GM20431 (cell line): ENCODE results near the gene CLN5.
"Not testable (repeated sequence)": the region's sequence is repeated elsewhere in the genome, so short reads cannot be mapped to it uniquely, and the experiment has no call there.

Experiments used
- in situ Hi-C: fragments of 300-500 bp; cut with MseI, MboI; formaldehyde crosslinking; loops from one replicate; pipeline ENCODE4 v1.15.0; 2020; ENCODE audit warnings: low sequenced_read_pairs; ENCODE audit not compliant: unreplicated experiment

Gene CLN5

GRCh38 chr13:76991796-76992547 lies at the start of gene CLN5:
Gene CLN5 (plus strand): TSS chr13:76992081. CDS start chr13:76992099, 18 bp downstream.
- in situ Hi-C loops: no loop called here

DNA sequence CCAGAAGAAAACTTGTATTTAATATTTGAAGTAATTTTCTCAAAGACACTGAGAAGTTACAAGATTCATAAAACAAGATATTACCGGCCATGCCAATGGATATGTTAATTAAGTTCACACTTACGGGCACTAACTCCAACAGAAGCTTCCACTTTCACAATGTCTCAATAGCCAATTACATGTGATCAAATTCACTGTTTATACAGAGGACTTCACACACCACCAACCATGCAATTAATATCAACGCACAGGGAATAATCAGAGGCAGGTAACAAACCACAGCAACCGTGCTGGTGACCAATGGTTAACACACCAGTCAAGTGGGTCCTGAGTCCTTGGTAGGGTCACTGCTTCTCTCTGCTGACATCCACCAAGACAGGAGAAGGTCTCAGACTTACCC lies 49.5 kb upstream of the CLN5 start:
- in situ Hi-C loops: no loop called here

GRCh38 chr13:76943646-76944045 lies 48.2 kb upstream of the CLN5 start:
- in situ Hi-C loops: no loop called here

DNA sequence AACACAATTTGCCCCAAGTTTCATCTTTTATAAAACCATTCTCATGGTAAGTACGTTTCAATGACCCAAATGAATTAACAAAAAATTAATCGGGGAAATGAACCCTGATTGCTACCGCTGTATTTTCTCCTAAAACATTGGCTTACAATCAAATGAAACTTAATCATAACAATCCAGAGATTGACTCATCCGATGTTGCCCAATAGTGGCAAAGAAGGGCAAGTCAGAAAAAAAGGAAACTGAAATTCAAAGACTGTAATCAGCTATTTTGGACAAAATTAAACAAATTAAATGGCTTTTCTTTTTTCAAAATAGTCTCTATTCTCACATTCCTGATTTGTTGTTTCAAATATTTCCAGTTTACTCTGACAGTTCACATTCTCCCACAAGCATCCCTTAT lies 47.4 kb upstream of the CLN5 start:
- in situ Hi-C loops: no loop called here

DNA sequence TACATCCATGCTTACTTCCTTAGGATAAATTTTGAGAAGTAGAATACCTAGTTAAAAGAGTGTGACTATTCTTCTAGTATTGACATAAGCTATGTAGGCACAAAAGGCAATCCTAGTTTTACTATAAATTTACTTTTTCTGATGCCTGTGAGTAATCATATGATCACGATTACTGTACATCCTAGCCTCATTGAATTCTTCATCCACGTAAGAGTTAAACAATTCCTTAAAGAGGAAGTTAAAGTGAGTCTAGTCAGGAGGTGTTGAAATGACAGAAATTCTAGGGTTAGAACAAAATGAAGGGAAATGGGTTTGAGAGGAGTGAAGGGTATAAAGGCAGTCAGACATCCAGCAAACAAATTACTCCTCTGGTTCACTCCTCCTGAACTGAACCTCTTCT lies 43.7 kb upstream of the CLN5 start, which contains the start of gene ACOD1:
Gene ACOD1 (plus strand): TSS at position 363 of the 400 bp plus-strand sequence. CDS start 48 bp downstream, outside the sequence.
- in situ Hi-C loops: no loop called here

GRCh38 chr13:76950101-76950500 lies 41.8 kb upstream of the CLN5 start:
- in situ Hi-C loops: no loop called here

GRCh38 chr13:76953968-76954367 lies 37.9 kb upstream of the CLN5 start:
- in situ Hi-C loops: no loop called here

- in situ Hi-C loops: no loop called here
Measured at GRCh38 chr13:76954538-76954937, 37.3 kb upstream of the CLN5 start.

DNA sequence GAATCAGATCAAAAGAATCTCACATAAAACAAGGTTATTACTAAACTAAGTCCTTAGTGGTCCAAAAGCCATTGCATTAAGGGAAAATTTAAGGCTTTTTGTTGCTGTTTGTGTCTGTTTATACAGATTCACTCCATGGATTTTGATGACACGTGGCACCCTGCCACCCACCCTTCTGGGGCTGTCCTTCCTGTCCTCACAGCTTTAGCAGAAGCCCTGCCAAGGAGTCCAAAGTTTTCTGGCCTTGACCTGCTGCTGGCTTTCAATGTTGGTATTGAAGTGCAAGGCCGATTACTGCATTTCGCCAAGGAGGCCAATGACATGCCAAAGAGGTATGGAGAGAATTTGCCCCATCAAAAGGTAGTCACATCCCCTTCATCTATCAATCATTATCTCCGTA lies 36.7 kb upstream of the CLN5 start:
- in situ Hi-C loops: no loop called here

- in situ Hi-C loops: no loop called here
Measured at GRCh38 chr13:76955661-76956060, 36.2 kb upstream of the CLN5 start.

DNA sequence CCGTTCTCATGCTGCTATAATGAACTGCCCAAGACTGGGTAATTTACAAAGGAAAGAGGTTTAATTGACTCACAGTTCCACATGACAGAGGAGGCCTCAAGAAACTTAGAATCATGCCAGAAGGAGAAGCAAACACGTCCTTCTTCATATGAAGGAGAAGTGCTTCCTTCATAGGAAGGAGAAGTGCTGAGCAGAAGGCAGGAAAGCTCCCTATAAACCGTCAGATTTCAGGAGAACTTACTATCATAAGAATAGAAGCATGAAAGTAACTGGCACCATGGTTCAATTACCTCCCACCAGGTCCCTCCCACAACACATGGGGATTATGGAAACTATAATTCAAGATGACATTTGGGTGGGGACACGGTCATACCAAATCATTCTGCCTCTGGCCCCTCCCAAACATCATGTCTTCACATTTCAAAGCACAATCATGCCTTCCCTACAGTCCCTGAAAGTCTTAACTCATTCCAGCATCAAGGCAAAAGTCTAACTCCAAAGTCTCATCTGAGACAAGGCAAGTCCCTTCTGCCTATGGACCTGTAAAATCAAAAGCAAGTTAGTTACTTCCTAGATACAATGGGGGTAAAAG lies 32.9 kb upstream of the CLN5 start:
- in situ Hi-C loops: no loop called here

DNA sequence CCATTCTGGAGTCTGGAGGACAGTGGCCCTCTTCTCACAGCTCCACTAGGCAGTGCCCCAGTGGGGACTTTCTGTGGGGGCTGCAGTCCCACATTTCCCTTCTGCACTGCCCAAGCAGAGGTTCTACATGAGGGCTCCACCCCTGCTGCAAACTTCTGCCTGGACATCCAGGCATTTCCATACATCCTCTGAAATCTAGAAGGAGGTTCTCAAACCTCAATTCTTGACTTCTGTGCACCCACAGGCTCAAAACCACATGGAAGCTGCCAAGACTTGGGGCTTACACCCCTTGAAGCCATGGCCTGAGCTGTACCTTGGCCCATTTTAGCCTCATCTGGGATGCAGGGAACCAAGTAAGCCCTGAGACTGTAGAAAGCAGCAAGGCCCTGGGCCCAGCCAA lies 32.1 kb upstream of the CLN5 start:
- in situ Hi-C loops: not testable (repeated sequence)

DNA sequence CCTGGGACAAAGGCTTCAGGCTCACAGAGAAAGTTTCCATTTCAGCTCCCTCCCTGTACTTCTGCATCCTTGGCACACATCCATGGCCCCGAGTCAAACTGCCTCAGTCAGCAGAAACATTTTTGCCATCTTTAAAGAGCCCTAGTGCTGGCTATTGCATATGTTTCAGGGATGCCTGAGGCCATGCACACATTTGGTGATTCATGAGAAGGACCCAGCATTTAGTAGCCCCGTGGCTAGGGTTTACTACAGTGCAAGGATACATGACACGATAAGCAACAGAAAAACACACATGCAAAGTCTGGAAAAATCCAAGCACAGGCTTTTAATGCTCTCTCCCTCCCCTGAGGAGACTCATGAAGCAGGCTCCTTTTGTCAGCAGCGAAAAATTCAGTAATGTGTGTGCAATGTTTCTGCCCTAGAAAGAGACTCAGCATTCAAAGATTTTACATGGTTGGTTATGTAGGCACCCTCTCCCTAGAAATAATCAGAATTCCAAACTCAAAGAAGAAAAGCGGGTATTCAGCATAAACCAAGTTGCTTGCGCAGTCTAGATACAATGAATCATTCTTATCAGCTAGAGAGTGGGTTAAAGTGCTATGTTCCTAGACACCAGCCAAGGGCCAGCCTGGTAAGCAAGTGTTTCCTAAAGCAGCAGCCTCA lies 26.0 kb upstream of the CLN5 start:
- in situ Hi-C loops: no loop called here

GRCh38 chr13:76967031-76967430 lies 24.9 kb upstream of the CLN5 start:
- in situ Hi-C loops: no loop called here

DNA sequence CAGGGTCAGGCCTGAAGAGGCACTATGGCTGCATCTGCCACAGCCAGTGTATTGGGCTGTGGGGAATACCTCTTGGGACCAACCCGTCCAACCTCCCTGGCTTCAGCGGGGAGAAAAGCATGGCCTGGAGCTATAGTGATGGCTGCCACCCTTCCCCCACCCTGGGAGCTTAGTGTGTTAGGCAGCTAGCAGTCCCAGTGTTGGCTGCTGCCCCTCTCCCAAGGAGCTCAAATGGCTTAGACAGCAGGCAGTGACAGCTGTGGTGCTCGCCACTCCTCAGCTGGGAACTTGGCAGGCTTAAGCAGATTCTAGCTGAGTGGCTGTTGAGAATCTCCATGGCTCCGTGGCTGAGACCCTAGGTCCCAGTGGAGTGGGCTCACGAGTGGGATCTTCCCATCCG lies 23.8 kb upstream of the CLN5 start:
- in situ Hi-C loops: no loop called here

DNA sequence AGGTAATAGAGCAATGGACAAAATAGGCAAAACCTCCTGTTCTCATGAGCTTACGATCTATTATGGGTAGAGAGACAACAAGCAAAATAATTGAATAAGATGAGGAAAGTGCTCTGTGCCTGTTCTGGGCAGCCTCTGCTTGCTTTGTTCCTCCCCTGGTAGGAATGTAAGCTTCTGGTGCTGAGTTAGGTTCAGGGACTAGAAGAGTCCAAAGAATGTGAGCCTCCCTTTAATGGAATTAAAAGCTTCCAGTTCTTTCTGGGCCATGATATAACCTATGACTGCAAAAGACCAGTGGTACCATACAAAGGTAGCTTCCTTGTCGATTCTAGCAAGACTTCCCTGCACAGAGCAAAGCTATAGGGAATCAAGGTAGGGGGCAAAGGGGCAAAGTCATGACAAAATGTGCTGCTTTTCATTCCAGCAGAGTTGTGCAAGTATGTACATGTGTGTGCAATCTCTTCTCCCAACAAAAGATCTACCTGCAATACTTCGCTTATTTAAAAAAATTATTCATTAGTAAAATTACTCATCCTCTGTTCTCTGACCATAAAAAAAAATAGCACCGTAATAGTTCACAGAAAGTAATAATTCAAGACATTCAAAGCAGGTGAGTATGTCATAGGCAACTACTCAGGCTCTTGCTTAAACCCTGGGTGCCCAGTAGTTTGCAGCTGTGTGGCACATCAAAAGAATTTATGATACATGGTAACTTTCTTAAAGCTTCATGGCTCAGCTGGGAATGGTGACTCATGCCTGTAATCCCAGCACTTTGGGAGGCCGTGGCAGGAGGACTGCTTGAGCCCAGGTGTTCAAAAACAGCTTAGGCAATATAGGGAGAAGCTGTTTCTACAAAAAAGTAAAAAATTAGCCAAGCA lies 22.2 kb upstream of the CLN5 start:
- in situ Hi-C loops: no loop called here

GRCh38 chr13:76971215-76971614 lies 20.7 kb upstream of the CLN5 start:
- in situ Hi-C loops: no loop called here

DNA sequence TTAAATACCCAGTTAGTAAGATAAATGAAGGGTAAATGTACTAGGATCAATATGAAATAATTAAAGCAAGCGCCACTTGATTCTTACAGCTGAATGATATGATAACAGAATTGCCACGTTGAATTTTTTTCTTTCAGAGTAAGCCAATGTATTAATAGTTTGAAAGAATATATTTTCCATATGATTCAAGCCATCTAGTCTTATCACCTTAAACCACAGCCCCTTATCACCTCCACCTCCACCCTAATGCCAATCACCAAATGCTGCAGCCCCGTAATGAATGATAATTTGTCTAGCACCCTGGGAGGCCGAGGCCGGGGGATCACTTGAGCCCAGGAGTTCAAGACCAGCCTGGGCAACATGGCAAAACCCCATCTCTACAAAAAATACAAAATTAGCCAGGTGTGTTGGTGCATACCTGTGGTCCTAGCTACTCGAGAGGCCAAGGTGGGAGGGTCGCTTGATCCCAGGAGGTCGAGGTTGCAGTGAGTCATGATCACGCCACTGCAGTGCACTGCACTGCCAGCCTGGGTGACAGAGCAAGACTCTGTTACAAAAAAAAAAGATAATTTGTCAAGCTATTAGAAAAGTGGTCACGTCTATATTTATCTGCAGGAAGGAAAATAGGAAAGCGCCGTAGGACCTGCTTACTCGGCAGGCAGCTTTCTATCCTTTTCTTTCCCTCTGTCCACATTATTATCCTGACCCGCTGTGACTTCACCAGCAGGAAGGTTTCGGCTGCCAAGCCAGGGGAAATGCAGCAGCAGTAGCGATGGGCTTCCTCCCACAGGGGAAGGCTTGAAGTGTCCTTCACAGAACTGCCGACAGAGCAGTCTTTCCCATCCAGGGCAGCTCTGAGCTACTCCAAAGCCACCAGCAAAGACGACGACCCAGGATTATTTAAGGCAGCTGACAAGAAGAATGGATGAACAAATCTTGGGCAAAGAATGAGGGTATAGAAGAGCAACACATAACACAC lies 19.7 kb upstream of the CLN5 start:
- in situ Hi-C loops: no loop called here

GRCh38 chr13:76973920-76974617 lies 17.8 kb upstream of the CLN5 start:
- in situ Hi-C loops: no loop called here
